HG03378 (cell line): ENCODE measurements around the gene NEK8.
"Not testable (repeated sequence)": the region's sequence is repeated elsewhere in the genome, so short reads cannot be mapped to it uniquely, and the experiment has no call there.

Experiments
- ATAC-seq: cut with Tn5 transposase; IDR thresholded peaks from one replicate; pipeline ENCODE4 v1.9.1; 2021; ENCODE audit warnings: mild to moderate bottlenecking, moderate library complexity; ENCODE audit not compliant: unreplicated experiment

NEK8 gene

DNA sequence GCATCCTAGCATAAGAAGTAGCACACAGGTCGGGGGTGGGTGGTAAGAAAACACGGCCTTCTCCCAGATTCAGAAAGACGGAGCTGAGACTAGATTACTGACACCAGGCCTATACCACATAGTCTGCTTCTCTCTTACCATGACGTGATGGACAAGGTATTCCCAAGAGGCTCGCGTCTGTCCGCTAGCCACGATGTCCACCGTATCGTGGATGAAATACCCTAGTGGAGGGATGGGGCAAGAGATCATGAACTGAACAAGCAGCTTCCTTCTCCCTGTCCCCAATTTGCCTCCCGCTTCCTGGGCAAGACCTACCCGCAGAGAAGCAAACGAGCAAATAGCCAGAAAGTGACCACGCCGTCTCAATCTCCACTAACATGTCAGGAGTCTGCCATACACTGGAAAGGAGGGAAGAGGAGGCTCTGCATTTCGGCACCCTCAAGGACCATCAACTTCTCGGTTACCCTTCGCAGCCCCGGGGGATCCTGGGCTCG lies 3.4 kb upstream of the NEK8 start:
- ATAC-seq = no peak

DNA sequence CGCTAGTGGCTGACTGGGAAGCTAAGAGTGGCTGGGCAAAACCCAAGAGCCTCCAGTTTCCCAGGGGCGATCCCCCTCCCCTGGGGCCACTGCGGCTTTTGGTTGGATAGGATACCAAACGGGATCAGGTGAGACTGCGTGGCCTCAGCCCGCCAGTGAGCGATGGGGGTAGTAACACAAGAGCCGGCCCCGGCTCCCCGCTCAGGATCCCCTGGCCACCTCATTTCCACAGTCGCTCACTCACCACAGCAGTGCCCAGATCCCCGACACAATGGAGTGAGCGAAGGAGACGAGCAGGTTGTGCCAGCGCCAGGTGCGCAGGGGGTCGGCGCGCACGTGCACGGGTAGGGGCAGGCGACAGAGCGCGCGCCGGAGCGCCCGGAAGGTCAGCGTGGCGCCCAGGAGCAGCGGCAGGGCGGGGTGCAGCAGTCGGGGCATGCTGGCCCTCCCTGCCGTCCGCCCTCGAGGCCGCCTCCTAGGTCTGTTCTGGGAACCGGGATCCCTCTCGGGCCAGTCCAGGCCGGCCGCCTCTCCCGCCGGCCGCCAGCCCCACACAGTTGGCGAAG lies 2.8 kb upstream of the NEK8 start:
- ATAC-seq = no peak

DNA sequence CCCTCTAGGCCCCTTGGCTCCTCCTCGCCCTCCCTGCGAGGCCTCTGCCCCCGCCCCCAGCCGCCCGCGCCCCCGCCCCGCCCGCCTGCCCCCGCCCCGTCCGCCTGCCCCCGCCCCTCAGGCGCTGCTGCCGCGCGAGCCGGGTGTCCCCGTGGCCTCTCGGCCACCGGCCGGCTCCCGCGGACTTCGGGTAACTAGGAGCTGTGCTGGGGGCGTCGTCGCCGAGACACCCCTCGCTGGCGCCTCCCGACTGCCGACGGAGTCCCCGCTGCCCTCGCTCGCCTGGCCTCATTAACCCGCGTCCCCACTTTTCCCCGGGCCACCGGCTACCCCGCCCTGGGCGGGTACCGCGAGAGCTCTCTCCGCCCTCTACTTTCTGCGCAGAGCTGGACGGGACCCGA lies 2.4 kb upstream of the NEK8 start, which contains the start of gene TLCD1:
Gene TLCD1, minus strand, starts transcription at position 8 of the 401 bp plus-strand sequence. CDS start 136 bp downstream, outside the sequence.
- no peak for ATAC-seq

DNA sequence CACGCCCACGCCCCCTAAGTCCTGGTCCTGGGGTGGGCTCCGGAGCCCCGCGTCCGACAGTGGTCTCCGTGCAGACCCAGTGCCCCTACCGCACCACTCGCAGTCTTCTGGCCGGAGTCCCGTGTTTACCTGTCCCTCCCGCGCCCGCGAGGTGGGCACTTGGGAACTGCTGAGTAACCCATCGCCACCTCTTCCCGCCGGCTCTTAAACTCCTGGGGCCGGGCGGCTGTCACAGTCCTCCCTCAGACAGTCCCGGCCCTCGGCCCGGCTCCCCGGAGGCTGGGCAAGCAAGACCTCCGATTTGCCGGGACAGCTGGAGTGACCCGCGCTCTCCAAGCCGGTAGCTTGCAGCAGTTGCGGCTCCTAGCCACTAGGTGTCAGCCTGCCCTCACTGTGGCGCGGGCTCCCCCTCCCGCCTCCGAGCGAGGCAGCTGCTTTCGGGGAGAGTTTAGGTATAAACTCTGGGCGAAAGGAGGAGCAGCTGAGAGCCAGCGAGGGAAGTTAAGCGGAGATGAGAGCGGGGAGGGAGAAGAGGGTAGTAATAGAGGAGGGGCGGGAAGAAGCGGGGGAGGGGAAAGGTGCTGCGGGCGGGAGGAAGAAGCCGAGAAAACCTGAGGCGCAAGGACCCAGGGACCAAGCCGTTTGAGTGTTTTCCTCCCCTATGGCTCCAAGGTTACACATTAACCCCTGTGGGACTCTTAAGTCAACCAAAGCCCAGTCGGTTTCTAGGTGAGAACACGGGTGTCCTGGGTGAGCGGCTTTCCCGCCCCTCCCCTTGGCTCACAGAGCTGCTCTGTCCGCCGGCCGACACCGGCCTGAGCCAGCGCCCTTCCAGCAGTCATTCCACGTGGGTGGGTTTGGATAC lies 1.7 kb upstream of the NEK8 start:
- ATAC-seq = peak; percentile 36

DNA sequence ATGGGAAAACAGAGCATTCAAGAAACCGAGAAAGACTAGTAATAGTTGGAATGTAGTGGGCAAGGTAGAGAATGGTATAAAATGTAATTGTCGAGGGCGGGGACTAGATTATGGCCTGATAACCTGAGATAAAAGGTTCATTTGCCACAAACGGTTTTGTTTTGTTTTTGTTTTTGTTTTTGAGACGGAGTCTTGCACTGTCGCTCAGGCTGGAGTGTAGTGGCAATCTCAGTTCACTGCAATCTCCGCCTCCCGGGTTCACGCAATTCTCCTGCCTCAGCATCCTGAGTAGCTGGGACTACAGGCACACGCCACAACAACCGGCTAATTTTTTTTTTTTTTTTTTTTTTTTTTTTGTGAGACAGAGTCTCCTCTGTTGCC lies 1.4 kb downstream of the NEK8 start:
- ATAC-seq = no peak

DNA sequence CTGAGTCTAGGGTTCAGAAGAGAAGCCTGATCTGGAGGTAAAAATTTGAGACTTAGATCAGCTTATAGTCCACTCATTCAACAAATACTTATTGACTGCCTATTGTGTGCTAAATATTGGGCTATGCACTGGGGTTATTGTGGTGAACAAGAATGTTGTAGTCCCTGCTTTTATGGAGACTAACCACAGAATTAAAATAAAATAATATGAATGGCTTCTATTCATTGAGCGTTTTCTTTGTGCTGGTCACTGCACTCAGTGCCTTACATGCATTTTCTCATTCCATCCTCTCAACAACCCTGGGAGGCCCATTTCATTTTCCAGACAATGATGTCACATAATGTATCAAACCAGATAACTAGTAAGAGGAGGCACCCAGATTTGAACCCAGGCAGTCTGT lies 4.8 kb downstream of the NEK8 start:
- no peak for ATAC-seq

DNA sequence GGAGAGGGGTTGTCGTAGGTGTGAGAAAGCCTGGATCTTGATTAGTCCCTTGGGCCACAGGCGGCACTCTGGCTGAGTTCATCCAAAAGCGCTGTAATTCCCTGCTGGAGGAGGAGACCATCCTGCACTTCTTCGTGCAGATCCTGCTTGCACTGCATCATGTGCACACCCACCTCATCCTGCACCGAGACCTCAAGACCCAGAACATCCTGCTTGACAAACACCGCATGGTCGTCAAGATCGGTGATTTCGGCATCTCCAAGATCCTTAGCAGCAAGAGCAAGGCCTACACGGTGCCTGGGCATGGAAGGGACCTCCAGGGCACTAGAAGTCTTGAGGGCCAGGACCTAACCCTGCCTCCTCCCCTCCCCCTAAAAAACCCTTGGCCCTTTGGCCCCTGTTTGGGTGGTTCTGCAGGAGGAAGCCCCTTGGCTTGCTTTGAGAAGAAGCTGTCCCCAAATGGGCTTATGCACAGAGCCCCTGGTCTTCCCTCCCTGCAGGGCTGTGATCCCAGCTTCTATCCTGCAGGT lies 6.2 kb downstream of the NEK8 start:
- no peak for ATAC-seq

DNA sequence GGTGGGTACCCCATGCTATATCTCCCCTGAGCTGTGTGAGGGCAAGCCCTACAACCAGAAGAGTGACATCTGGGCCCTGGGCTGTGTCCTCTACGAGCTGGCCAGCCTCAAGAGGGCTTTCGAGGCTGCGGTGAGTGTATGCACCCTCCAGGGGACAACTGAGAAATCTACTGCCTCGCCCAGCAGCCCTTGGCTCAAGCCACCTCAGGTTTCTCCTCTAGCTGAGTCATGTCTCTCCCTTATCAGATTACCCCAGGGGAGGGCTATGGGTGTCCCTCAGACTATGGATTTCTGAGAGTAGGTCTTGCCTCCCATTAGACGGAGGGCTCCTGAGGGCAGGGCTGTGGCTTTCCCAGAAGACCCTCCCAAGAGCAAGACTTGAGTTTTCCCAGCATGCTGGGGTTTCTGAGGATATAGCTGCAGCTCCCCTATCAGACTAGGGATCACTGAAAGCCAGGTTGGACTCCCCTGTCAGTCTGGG lies 6.7 kb downstream of the NEK8 start:
- ATAC-seq = no peak

DNA sequence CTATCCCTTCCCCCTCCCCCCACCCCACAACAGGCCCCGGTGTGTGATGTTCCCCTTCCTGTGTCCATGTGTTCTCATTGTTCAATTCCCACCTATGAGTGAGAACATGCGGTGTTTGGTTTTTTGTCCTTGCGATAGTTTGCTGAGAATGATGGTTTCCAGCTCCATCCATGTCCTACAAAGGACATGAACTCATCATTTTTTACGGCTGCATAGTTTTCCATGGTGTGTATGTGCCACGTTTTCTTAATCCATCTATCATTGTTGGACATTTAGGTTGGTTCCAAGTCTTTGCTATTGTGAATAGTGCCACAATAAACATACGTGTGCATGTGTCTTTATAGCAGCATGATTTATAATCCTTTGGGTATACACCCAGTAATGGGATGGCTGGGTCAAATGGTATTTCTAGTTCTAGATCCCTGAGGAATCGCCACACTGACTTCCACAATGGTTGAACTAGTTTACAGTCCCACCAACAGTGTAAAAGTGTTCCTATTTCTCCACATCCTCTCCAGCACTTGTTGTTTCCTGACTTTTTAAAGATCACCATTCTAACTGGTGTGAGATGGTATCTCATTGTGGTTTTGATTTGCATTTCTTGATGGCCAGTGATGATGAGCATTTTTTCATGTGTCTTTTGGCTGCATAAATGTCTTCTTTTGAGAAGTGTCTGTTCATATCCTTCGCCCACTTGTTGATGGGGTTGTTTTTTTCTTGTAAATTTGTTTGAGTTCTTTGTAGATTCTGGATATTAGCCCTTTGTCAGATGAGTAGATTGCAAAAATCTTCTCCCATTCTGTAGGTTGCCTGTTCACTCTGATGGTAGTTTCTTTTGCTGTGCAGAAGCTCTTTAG lies 7.6 kb downstream of the NEK8 start:
- ATAC-seq = not testable (repeated sequence)

DNA sequence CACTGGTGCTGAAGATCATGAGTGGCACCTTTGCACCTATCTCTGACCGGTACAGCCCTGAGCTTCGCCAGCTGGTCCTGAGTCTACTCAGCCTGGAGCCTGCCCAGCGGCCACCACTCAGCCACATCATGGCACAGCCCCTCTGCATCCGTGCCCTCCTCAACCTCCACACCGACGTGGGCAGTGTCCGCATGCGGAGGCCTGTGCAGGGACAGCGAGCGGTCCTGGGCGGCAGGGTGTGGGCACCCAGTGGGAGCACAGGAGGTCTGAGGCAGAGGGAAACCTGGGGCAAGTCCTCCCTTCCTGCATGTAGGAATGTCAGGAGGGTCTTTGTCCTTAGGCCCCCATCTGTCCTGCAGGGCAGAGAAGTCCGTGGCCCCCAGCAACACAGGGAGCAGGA lies 8.7 kb downstream of the NEK8 start:
- ATAC-seq = no peak

DNA sequence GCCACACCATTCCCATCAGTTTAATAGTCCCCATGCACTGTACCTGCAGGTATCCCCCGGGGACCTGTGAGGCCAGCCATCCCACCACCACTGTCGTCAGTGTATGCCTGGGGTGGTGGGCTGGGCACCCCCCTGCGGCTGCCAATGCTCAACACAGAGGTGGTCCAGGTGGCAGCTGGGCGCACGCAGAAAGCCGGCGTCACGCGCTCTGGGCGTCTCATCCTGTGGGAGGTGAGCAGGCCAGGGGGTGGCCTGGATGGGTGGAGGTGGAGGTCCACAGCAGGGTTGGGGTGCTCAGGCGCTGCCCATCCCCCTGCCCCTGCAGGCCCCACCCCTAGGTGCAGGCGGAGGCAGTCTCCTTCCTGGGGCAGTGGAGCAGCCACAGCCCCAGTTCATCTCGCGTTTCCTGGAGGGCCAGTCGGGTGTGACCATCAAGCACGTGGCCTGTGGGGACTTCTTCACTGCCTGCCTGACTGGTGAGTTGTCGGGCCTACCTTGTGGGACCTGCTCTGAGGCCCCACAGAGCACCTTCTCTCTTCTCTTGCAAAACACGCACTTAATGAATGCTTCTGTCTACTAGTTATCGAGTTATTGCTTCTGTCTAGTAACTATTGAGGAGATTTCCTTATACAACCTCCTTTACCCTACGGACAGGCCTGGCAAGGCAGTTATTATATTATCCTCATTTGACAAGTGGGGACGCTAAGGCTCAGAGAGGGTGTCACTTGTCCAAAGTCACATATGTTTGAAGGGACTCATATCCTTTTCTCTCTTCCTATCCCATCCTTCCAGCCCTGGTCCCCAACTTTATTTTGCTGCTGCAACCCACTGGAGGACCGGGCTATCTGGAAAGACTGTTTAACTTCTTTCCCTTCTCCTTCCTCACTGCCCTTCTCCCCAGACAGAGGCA lies 9.4 kb downstream of the NEK8 start:
- ATAC-seq = no peak

DNA sequence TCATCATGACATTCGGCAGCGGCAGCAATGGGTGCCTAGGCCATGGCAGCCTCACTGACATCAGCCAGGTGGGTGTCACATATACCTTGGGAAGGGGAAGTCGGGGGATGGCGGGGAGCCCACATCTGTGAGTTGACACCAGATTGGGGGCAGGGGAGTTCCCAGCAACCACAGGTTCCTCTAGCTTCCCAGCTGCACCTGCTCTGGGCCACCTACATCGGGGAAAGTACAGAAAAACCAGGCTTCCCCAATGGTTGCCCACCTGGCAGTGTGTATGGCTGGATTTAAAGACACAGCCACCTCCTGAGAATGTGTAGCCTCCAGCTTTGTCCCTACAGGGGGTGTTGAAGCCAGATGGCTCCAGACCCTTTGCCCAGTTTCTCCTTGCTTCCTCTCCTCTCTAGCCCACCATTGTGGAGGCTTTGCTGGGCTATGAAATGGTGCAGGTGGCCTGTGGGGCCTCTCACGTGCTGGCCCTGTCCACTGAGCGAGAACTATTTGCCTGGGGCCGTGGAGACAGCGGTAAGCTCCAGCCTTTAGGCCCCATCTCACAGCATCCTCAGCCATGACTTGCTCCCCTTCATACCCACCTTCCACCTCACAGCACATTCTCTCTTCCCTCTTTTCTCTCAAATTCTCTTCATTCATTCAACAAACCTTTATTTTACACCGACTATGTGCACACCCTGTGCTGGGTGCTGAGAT lies 10.2 kb downstream of the NEK8 start:
- no peak for ATAC-seq

DNA sequence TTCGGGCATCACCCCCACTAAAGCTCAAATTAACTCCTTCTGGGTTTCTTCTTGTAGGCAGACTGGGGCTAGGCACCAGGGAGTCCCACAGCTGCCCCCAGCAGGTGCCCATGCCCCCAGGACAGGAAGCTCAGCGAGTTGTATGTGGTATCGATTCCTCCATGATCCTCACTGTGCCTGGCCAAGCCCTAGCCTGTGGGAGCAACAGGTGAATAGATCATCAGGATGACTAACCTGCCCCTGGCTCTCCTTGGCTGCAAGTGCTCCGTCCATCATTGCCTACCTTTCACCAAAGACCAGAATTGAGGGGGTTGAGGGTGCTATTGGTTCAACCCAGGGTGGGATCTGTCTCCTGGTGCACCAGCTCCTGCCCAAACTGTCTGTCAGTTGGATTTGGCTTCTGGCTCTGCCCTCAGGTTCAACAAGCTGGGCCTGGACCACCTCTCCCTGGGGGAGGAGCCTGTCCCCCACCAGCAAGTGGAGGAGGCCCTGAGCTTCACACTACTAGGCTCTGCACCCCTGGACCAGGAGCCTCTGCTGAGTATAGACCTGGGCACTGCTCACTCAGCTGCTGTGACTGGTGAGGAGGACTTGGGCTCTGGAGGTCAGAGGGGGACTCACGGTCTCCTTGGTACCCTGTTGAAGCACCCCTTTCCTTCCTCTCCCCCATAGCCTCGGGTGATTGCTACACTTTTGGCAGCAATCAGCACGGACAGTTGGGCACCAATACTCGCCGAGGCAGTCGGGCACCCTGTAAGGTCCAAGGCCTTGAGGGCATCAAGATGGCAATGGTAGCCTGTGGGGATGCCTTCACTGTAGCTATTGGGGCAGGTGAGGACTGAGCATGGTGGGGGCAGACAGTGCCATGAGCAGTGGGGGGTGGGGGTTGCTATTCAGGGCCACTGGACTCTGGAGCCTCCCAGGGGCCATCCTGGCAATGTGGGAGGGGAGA lies 12.1 kb downstream of the NEK8 start:
- no peak for ATAC-seq

DNA sequence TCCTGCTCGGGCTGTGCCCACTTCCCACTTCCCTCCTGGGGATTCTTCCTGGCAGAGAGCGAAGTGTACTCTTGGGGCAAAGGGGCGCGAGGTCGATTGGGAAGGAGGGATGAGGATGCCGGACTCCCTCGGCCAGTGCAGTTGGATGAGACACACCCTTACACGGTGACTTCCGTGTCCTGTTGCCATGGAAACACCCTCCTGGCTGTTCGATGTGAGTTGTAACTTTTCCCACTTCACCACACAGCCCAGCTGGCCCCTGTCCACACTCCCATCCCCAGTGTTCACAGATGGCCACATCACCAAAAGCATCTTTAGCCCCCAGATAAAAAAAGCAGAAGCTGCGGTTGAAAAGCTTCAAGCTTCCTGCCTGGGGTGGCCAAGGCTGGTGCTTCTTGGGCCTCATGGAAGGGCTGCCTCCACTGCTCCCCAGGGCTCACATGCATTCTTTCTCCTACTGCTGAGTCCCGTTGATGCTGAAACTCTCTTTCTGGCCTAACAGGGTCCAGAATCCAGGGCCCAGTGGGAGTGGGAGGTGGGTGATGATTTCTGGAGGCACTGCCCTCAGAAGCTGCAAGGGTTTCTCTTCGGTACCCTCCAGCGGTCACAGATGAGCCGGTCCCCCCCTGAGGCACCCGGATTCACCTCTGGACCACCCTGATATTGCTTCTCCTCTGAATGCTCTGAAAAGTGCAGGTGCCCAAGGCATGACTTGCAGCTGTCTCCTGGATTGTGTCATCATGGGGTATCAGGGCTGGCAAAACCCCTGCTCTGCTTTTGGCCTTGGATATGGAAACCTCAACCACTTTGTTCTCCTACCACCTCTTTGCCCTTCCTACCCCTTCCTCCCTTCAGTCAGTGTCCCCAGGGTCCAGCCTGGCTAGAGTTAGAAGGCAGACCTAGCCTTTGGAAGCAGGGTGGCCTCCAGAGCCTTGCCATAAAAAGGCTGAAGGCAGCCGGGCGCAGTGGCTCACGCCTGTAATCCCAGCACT lies 13.1 kb downstream of the NEK8 start:
- no peak for ATAC-seq

DNA sequence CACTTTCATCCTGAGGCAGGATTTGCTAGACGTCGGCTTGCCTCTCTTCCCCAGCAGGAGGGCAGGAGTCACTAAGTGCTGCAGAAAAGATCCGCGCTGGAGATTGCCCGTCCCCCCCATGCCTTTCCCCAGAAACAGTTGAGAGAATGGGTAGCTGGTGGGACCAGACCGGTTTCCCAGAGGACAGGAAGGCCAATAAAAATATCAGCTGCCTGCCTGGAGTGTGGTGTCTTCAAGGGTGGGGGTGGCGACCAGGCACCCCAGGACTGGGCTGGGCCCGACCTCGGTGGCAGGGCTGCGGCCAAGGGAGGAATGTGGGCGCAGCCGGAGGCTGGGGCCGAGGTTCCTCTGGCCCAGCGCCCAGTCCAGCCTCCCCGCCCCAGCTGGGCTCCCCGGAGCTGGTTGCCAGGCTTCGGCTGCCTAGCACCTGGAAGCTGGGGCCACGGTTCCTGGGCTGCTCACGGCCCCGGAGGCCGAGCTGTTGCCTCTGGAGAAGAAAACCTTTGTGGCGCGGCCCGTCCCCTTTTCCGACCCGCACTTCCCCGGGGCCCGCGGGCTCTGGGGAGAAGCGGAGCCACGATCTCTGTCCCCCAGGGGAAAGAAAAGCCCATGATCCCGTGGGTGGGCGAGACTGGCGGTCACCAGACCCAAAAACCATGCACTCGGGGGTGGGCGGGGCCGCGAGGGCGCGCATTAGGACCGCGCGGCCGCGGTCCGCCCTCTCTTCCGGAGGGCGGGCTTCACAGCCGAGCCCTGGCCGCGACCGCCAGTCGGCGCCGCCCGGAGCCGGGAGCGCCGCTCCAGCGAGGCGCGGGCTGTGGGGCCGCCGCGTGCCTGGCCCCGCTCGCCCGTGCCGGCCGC lies 14.9 kb downstream of the NEK8 start, which contains the start of gene TRAF4:
Gene TRAF4, plus strand, starts transcription at position 769 of the 861 bp plus-strand sequence. CDS start 102 bp downstream, outside the sequence.
- ATAC-seq = peak; percentile 38
